HepG2 (cell line): ENCODE data around the gene RRP36. TPM values are rescaled to one million over a fixed set of nuclear protein-coding genes. Genes with fewer than 3 reads are reported as not detected.

Experiments used
- ATAC-seq: fragments of 200-7000 bp; cut with Tn5 transposase; 3 replicates; pipeline ENCODE4 v1.9.1; 2020; ENCODE audit warnings: mild to moderate bottlenecking, moderate library complexity
- BruUV-seq: library from RNA; stranded (reverse); fragments of 400-500 nt; replicated peaks from 2 replicates; lab custom pipeline; 2021; lab: Mats Ljungman, UMichigan
- CTCF ChIA-PET: fragments of 300-600 bp; formaldehyde crosslinking; extraction: SDS; loops from one replicate; lab custom pipeline; 2021; ENCODE audit warnings: low total read pairs, inconsistent platforms, low intra/inter-chr PET ratio; lab: Yijun Ruan, JAX
- POLR2A ChIA-PET: fragments of 350-600 bp; sonication (Branson Sonifier 250); formaldehyde crosslinking; loops from one replicate; lab custom pipeline; 2020; ENCODE audit warnings: antibody characterized with exemption, inconsistent platforms; lab: Yijun Ruan, JAX
- DNase-seq: peaks from one replicate; pipeline ENCODE4 v3.0.0-alpha.2; 2015; ENCODE audit warnings: low spot score
- FAIRE-seq: peaks from 3 replicates; lab custom pipeline; 2011; peaks lifted over from hg19 to GRCh38; lab: Jason Lieb, UNC
- H2AFZ ChIP-seq: one replicate; pipeline ENCODE4 v1.6.1; 2011; ENCODE audit warnings: low read length, inconsistent platforms
- H3K27ac ChIP-seq: fragments of 300-600 bp; 3 replicates; pipeline ENCODE4 v1.8.0; 2011; ENCODE audit warnings: mixed run types, mild to moderate bottlenecking, mixed read lengths, low read length, inconsistent platforms; ENCODE audit not compliant: insufficient read depth; ENCODE audit errors: extremely low read length
- H3K27me3 ChIP-seq, 2 experiments: fragments of 200-600 bp in 1 of 2; 2 replicates in 1 of 2; 3 replicates in 1 of 2; pipeline versions ENCODE4 v1.6.0 to v1.8.0; 2011; ENCODE audit warnings: low read length in 2 of 2, mild to moderate bottlenecking in 2 of 2, moderate library complexity in 2 of 2, inconsistent platforms in 1 of 2; ENCODE audit not compliant: insufficient read depth in 2 of 2, control insufficient read depth in 1 of 2
- H3K36me3 ChIP-seq, 2 experiments: fragments of 200-600 bp in 1 of 2; replicated peaks in 1 of 2; 2 replicates in 1 of 2; 3 replicates in 1 of 2; pipeline versions ENCODE4 v1.5.1 to v1.8.0; 2011; ENCODE audit warnings: low read length in 2 of 2, inconsistent platforms in 1 of 2; ENCODE audit not compliant: insufficient read depth in 2 of 2, control insufficient read depth in 1 of 2
- H3K4me1 ChIP-seq: 2 replicates; pipeline ENCODE4 v1.5.1; 2012; ENCODE audit warnings: low read length, inconsistent platforms; ENCODE audit not compliant: insufficient read depth
- H3K4me2 ChIP-seq: 2 replicates; pipeline ENCODE4 v1.6.0; 2011; ENCODE audit warnings: low read depth, low read length, inconsistent platforms
- H3K4me3 ChIP-seq, 3 experiments: fragments of 200-600 bp in 1 of 3; sonication (generic), shearing (Covaris generic) in 1 of 3; replicated peaks in 1 of 3; 2 replicates each; pipeline ENCODE4 v1.5.1; 2011 to 2016; ENCODE audit warnings: low read length in 3 of 3, inconsistent platforms in 2 of 3, low read depth in 2 of 3, mild to moderate bottlenecking in 2 of 3, control low read depth in 1 of 3, mixed read lengths in 1 of 3; ENCODE audit not compliant: insufficient read depth in 1 of 3
- H3K79me2 ChIP-seq: one replicate; pipeline ENCODE4 v1.6.1; 2011; ENCODE audit warnings: low read length, inconsistent platforms; ENCODE audit not compliant: insufficient read depth
- H3K9ac ChIP-seq: 2 replicates; pipeline ENCODE4 v1.6.0; 2011; ENCODE audit warnings: mild to moderate bottlenecking, low read depth, low read length, inconsistent platforms; ENCODE audit not compliant: insufficient read depth
- H3K9me3 ChIP-seq: 2 replicates; pipeline ENCODE4 v1.5.1; 2012; ENCODE audit warnings: mild to moderate bottlenecking, low read length
- H4K20me1 ChIP-seq: 2 replicates; pipeline ENCODE4 v1.6.0; 2011; ENCODE audit warnings: inconsistent platforms, mild to moderate bottlenecking, low read length, moderate library complexity; ENCODE audit not compliant: insufficient read depth
- AGO2 ChIP-seq: fragments of 200-400 bp; formaldehyde crosslinking; optimal IDR thresholded peaks from 2 replicates; pipeline ENCODE3; 2017; ENCODE audit warnings: mild to moderate bottlenecking, low read depth, low read length, moderate library complexity
- CHCHD3 ChIP-seq: sonication (generic); formaldehyde crosslinking; IDR thresholded peaks from 2 replicates; pipeline ENCODE4 v1.8.0; 2022; ENCODE audit warnings: mild to moderate bottlenecking, missing genetic modification reagents, moderate library complexity
- MXI1 ChIP-seq: IDR thresholded peaks from 3 replicates; pipeline ENCODE4 v1.6.1; 2012; ENCODE audit warnings: low read depth, low read length, inconsistent platforms, borderline replicate concordance
- POLR2AphosphoS5 ChIP-seq: IDR thresholded peaks from 2 replicates; pipeline ENCODE4 v1.6.1; 2012; ENCODE audit warnings: low read depth, low read length
- ZFP37 ChIP-seq: sonication (generic); formaldehyde crosslinking; IDR thresholded peaks from 2 replicates; pipeline ENCODE4 v1.4.0; 2020; ENCODE audit warnings: missing genetic modification reagents, borderline replicate concordance
- ZSCAN29 ChIP-seq: sonication (generic); formaldehyde crosslinking; conservative IDR thresholded peaks from 2 replicates; pipeline ENCODE4 v1.4.0; 2020; ENCODE audit warnings: mild to moderate bottlenecking, missing genetic modification reagents
- WGBS: methylation state at CpG from one replicate; pipeline ENCODE4 v1.1.6; 2017; ENCODE audit warnings: low lambda C conversion rate; 5-methylcytosine and 5-hydroxymethylcytosine counted together
- in situ Hi-C: cut with HindIII; loops from 2 replicates; pipeline ENCODE4 v1.10.0; 2017; ENCODE audit warnings: low pct_unique_long_range_greater_than_20kb; ENCODE audit not compliant: extremely low pct_ligation_motif_present
- intact Hi-C: fragments of 100-400 bp; cut with micrococcal nuclease; formaldehyde crosslinking; loops from one replicate; pipeline ENCODE4 v1.10.0; 2022; ENCODE audit not compliant: unreplicated experiment
- polyA plus RNA-seq, 8 experiments: library from polyadenylated mRNA; depleted of rRNA in 3 of 8; stranded (reverse) in 7 of 8; unstranded in 1 of 8; fragments of >200 nt; fragmentation: Illumina TruSeq in 4 of 8; extraction: Trizol in 4 of 8; gene quantifications; 2 replicates each; pipeline versions ENCODE4 v1.2.1 to v1.2.3, GENCODE V29; 2011 to 2016; ENCODE audit warnings: low read depth in 4 of 8, missing spikeins in 1 of 8, mixed read lengths in 1 of 8; ENCODE audit not compliant: insufficient read depth in 1 of 8
- total RNA-seq, 5 experiments: library from RNA; depleted of rRNA; stranded (reverse); fragments of >200 nt; fragmentation: Illumina TruSeq; extraction: Trizol; gene quantifications; 2 replicates each; pipeline ENCODE4 v1.2.3, GENCODE V29; 2016; ENCODE audit warnings: low read depth in 1 of 5
- TF ChIP-seq, protein P1 (sequence below): sonication (generic); formaldehyde crosslinking; IDR thresholded peaks from 2 replicates; pipeline ENCODE4 v1.5.0; 2020; ENCODE audit warnings: missing genetic modification reagents, mild to moderate bottlenecking, borderline replicate concordance
- TF ChIP-seq, protein P2 (sequence below): sonication (generic); formaldehyde crosslinking; IDR thresholded peaks from 2 replicates; pipeline ENCODE4 v1.4.0; 2020; ENCODE audit warnings: mild to moderate bottlenecking, missing genetic modification reagents
- TF ChIP-seq, protein P3 (sequence below): sonication (generic); formaldehyde crosslinking; IDR thresholded peaks from 2 replicates; pipeline ENCODE4 v1.4.0; 2020; ENCODE audit warnings: missing genetic modification reagents
- TF ChIP-seq, protein P4 (sequence below): sonication (generic); formaldehyde crosslinking; IDR thresholded peaks from 2 replicates; pipeline ENCODE4 v1.8.1; 2023; ENCODE audit warnings: missing genetic modification reagents, mild to moderate bottlenecking, borderline replicate concordance

The RRP36 gene
- total and polyA plus RNA-seq, 2 of the 13 experiments (the other 11 are each of a cell fraction or from before 2014, with no cell fraction given): 29.5 to 144 TPM

DNA sequence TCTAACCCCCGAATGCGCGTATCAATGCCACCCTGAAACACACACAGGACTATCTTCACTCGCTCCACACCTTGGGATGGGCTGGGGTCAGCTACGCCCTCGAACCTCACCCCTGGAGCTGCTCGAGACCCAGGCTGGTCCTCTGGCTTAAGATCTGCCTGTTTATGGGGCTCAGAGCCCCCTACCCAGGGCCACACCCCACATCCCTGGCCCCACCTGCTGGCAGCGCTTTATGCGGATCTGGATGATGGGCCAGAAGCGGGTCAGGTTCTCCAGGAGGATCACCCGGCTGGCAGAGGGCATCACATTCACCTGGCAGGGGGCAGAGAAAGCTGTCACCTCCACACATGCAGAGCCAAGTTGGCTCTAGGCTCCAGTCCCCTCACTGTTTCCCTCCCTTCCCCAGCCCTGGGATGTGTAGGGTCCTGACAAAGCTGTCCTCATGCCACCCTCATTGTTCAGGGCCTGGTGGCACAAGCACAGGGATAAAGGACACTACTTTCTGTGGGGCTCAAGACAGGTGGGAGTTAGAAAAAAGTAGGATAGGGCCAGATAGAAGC lies 24.0 kb downstream of the RRP36 start:
- Histone ChIP-seq H3K9ac (no peak overlapping the region), H3K27ac (no peak overlapping the region), H4K20me1 (no peaks in the 10 kb centered on the region), H3K4me1 (peaks cover 2% of the 10 kb centered on the region), H3K79me2 (peaks cover 3% of the 10 kb centered on the region), H2AFZ (no peak overlapping the region), H3K4me3 (no peak overlapping the region), H3K27me3 (no peaks in the 10 kb centered on the region), H3K9me3 (no peaks in the 10 kb centered on the region), H3K4me2 (no peak overlapping the region), H3K36me3 (peaks cover 50 to 80% of the 10 kb centered on the region in 2 experiments)
- no peak for DNase-seq
- BruUV-seq: no TSS peak
- TF ChIP-seq, protein P1, sequence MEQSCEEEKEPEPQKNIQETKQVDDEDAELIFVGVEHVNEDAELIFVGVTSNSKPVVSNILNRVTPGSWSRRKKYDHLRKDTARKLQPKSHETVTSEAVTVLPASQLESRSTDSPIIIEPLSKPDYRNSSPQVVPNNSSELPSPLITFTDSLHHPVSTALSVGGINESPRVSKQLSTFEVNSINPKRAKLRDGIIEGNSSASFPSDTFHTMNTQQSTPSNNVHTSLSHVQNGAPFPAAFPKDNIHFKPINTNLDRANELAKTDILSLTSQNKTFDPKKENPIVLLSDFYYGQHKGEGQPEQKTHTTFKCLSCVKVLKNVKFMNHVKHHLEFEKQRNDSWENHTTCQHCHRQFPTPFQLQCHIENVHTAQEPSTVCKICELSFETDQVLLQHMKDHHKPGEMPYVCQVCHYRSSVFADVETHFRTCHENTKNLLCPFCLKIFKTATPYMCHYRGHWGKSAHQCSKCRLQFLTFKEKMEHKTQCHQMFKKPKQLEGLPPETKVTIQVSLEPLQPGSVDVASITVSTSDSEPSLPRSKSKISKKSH (CRISPR knock-in tag): 0 out of 2 replicates have a peak, but pooled peaks have one; percentile 20
- TF ChIP-seq, protein P2, sequence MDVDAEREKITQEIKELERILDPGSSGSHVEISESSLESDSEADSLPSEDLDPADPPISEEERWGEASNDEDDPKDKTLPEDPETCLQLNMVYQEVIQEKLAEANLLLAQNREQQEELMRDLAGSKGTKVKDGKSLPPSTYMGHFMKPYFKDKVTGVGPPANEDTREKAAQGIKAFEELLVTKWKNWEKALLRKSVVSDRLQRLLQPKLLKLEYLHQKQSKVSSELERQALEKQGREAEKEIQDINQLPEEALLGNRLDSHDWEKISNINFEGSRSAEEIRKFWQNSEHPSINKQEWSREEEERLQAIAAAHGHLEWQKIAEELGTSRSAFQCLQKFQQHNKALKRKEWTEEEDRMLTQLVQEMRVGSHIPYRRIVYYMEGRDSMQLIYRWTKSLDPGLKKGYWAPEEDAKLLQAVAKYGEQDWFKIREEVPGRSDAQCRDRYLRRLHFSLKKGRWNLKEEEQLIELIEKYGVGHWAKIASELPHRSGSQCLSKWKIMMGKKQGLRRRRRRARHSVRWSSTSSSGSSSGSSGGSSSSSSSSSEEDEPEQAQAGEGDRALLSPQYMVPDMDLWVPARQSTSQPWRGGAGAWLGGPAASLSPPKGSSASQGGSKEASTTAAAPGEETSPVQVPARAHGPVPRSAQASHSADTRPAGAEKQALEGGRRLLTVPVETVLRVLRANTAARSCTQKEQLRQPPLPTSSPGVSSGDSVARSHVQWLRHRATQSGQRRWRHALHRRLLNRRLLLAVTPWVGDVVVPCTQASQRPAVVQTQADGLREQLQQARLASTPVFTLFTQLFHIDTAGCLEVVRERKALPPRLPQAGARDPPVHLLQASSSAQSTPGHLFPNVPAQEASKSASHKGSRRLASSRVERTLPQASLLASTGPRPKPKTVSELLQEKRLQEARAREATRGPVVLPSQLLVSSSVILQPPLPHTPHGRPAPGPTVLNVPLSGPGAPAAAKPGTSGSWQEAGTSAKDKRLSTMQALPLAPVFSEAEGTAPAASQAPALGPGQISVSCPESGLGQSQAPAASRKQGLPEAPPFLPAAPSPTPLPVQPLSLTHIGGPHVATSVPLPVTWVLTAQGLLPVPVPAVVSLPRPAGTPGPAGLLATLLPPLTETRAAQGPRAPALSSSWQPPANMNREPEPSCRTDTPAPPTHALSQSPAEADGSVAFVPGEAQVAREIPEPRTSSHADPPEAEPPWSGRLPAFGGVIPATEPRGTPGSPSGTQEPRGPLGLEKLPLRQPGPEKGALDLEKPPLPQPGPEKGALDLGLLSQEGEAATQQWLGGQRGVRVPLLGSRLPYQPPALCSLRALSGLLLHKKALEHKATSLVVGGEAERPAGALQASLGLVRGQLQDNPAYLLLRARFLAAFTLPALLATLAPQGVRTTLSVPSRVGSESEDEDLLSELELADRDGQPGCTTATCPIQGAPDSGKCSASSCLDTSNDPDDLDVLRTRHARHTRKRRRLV: no peak
- no peak for TF ChIP-seq MXI1
- TF ChIP-seq, protein P3, sequence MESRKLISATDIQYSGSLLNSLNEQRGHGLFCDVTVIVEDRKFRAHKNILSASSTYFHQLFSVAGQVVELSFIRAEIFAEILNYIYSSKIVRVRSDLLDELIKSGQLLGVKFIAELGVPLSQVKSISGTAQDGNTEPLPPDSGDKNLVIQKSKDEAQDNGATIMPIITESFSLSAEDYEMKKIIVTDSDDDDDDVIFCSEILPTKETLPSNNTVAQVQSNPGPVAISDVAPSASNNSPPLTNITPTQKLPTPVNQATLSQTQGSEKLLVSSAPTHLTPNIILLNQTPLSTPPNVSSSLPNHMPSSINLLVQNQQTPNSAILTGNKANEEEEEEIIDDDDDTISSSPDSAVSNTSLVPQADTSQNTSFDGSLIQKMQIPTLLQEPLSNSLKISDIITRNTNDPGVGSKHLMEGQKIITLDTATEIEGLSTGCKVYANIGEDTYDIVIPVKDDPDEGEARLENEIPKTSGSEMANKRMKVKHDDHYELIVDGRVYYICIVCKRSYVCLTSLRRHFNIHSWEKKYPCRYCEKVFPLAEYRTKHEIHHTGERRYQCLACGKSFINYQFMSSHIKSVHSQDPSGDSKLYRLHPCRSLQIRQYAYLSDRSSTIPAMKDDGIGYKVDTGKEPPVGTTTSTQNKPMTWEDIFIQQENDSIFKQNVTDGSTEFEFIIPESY (CRISPR knock-in tag): peak; percentile 91
- TF ChIP-seq ZFP37 (CRISPR knock-in tag): no peak
- TF ChIP-seq AGO2: peak; percentile 49
- TF ChIP-seq CHCHD3: no peak
- TF ChIP-seq ZSCAN29 (CRISPR knock-in tag): no peak
- TF ChIP-seq, protein P4, sequence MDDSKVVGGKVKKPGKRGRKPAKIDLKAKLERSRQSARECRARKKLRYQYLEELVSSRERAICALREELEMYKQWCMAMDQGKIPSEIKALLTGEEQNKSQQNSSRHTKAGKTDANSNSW (CRISPR knock-in tag): no peak
- TF ChIP-seq POLR2AphosphoS5: no peak
- POLR2A ChIA-PET: interaction anchor here (0.9 to 2.2 kb wide), 3 partner anchors 8 to 15 kb away, joined by 4 to 5 read pairs (median 4); partner anchors contain the start of genes CUL7, KLC4 and MRPL2
- in situ Hi-C loops (no loop called here), intact Hi-C loops (no loop called here)
- no peak; the same call in 2 of the 3 replicates for ATAC-seq
- FAIRE-seq: no peak
- CTCF ChIA-PET: no interaction called here
- WGBS: 97% methylated on average over 11 of the region's 11 CpGs
